Measurements from ENCODE around the gene ATP2C2.

The ATP2C2 gene

DNA sequence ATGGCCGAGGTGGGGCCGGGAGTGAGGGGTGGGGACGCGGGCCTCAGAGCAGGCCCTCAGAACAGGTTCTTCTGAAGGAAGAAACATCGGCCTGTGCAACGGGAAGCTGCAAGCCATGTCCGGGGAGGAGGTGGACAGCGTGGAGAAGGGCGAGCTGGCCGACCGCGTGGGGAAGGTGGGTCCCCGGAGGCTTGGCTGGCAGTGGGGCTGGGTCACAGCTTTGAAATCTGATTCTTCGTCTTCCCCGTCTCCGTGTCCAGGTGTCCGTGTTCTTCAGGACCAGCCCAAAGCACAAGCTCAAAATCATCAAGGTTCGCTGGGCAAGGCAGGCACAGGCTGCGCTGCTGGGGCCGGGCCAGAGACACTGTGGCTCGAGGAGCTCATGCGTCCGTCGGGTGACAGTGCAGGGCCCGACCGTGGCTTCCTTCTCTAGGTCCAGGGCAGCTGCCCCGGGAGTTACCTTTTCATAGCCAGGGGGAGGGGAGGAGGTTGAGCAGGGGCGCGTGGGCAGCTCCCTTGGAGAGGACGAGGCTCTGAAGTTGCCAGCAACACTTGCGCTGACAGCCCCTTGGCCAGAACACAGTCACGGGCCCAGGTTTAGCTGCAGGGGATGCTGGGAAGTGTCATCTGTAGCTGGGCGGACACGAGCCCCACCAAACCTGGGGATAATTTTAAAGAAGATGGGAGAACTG is 84.9 kb downstream of the ATP2C2 start:
- no peak for DNase-seq

DNA sequence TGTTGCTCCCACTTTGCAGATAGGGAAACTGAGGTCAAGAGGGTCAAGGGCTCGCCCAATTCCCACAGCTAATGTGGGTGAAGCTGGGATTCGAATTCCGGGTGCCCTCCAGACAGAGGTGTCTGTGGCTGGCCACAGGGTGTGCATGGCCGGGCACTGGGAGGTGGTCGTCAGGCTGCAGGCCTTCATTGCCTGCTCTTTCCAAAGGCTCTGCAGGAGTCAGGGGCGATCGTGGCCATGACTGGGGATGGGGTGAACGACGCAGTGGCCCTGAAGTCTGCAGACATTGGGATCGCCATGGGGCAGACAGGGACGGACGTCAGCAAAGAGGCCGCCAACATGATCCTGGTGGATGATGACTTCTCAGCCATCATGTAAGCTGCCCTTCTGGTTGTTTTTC is 86.3 kb downstream of the ATP2C2 start:
- no peak for DNase-seq

GRCh38 chr16:84455031-84455430 is 86.7 kb downstream of the ATP2C2 start:
- no peak for DNase-seq

- DNase-seq = no peak
These were observed 90.5 kb downstream of the ATP2C2 start for GRCh38 chr16:84458606-84459532.

DNA sequence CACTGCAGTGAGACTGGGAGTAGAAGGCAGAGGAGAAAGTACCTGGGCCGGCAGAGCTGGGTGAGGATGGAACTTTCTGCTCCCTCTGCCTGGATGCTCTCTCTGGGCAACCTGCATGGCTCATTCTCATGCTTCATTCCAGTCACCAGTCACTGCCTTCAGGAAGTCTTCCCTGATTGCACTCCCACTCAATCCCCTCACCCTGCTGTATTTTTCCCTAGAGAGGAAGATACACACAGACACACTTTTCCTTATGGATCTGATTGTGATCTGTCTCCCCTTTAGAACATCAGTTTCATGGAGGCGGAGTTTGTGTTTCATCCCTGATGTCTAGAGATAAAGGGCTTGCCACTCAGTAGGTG is 91.2 kb downstream of the ATP2C2 start:
- no peak for DNase-seq

- DNase-seq = no peak
These were observed 91.6 kb downstream of the ATP2C2 start for GRCh38 chr16:84459941-84460405.

DNA sequence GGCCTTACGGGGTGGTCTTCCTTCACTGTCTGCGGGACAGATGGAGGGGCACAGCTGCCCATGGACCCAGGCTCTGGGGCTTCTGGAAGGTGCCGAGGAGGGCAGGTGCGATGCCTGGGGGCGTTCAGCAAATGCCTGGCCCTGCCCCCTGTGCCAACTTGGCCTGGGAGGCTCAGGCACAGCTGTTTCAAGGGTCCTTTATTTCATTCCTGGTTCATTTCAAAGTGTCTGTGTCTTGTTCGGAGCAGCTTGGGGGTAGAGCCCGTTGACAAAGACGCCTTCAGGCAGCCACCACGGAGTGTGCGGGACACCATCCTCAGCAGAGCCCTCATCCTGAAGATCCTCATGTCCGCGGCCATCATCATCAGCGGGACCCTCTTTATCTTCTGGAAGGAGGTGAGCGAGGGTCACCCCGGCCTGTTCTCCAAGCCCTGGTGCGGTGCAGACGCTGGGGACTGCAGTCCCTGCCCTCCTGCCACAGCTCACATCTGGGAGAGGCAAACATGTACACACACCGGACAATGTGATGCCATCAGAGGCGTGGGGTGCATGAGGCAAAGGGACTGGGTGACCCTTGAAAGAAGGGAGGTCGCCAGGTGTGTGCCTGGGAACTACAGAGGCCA is 92.2 kb downstream of the ATP2C2 start:
- no peak for DNase-seq

- no peak for DNase-seq
These were observed 92.7 kb downstream of the ATP2C2 start for GRCh38 chr16:84461029-84461412.

GRCh38 chr16:84461413-84462295 is 93.3 kb downstream of the ATP2C2 start:
- no peak for DNase-seq

DNA sequence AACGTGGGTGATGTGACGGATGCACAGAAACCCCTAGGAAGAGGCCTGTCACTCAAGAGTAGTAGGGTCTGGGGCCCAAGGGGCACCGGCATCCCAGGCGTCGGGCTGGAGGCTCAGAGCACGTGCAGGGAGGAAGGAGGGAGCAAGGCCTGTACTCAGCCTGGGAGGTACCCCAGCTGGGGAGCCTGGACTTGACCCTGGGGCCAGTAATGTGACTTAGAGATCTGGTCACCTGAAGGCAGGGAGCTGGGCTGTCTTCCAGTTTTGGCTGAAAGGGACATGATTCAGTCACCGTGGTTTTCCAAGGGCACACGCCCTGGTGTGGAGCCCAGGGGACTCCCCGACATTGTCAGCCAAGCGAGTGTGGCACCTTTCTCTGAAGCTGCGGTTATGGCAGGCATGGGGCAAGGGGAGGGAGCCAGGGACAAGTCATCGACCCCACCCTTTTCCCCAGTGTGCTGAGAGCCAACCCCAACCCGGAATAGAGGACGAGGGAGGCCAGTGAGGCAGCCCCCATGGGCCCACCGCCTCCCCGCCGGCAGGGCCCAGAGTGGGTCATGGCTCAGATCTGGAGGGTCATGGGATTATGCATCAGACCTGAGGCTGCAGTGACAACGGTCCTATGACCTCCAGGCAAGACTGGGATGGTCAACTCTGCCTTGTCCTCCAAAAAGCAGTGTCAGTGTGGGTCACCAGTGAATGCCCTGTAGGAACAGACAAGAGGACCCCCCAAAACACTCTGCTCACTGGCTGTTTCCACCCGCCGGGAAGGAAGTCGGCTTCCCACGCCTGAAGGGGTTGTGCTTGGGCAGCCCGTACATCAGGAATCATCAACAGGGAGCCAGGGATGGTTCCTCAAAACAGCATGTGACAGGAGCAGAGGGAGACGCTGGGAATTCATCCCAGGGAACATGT is 94.2 kb downstream of the ATP2C2 start:
- no peak for DNase-seq

DNA sequence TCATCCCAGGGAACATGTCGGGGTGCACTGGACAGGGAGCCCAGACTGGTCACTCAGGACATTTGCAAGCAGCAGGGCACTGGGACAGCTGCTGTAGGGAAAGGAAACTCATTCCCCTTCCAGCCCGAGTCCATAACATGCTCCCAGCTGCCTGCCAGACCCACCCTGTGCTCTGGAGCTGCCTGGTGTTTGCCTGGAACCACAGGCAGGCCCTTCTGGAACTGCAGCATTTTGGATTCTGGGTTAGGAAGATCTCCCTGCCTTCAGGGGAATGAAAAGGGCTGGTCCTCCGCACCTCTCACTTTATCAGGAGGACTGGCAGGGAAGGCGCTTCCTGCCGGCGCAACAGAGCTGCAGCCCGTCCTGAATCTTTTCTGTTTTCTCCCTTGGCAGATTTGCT is 94.9 kb downstream of the ATP2C2 start:
- DNase-seq = no peak

DNA sequence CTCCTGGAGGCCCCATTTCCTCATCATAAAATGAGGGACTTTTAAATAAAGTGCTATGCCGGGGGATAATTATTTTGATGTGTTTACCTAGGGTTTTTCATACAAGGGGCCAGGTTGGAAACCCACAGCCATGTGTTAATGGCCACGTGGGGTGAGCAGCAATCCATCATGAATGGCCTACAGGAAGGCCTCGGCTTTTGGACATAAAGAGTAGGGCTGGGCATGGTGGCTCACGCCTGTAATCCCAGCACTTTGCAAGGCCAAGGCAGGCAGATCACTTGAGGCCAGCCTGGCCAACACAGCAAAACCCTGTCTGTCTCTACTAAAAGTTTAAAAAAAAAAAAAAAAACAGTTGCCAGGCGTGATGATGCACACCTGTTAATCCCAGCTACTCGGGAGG is 95.8 kb downstream of the ATP2C2 start:
- DNase-seq = no peak

DNA sequence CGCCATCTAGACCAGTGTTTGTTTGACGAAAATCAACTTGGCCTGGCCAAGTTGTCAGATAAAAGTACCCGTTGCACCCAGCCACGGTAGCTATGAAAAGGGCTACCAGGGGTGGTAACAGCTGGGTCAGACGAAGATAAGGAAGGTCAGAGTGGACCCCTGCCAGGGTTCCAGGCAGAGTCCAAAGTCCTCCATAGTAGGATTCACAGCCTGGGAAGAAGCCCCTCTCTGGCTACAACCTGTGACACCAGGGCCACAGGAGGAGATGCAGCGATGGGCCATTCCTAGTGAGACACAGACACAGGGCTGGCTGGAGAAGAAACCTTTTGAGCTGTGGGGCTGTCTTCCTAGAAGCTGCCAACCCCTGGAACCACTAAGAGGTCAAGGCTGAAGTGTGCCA is 96.8 kb downstream of the ATP2C2 start:
- DNase-seq = no peak

- DNase-seq = no peak
These were observed 98.4 kb downstream of the ATP2C2 start for GRCh38 chr16:84466692-84467091.

DNA sequence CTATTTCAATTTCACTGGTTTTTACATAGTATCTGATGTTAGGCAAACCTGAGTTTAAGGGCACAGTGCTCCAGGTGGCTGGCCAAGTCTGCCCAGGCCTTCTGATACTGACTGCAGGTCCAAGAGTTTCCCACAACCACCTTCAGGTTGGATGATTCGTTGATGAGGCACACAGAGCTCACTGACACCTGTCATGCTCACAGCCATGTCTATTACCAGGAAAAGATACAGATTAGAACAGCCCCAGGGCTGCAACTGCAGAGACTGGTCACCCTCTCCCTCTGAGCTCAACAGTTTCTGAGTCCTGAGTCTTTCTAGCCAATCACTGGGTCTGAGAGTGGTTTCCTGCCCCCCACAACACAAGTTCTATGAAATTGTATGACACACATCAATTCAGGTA is 98.9 kb downstream of the ATP2C2 start:
- no peak for DNase-seq

- DNase-seq = no peak
These were observed 99.4 kb downstream of the ATP2C2 start for GRCh38 chr16:84467709-84468108.

GRCh38 chr16:84471316-84471715 is 103.0 kb downstream of the ATP2C2 start:
- no peak for DNase-seq

DNA sequence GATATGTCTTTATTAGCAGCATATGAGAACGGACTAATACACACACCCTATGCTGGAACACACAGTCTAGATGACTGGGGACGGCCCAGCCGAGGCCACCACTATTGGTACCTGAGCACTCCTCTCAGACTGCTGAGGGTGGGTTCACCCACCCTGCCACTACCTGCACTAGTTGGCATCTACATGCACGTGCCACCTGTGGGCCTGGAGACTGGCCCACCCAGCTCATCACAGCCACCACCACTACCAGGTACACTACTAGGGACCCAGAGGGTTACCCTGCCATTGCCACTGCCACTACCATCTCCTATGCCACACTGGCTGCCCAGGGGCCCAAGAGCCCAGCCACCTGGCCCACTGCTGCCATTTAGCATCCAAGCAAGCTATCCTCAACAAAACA is 103.6 kb downstream of the ATP2C2 start:
- no peak for DNase-seq

GRCh38 chr16:84475643-84476240 is 107.4 kb downstream of the ATP2C2 start:
- no peak for DNase-seq

DNA sequence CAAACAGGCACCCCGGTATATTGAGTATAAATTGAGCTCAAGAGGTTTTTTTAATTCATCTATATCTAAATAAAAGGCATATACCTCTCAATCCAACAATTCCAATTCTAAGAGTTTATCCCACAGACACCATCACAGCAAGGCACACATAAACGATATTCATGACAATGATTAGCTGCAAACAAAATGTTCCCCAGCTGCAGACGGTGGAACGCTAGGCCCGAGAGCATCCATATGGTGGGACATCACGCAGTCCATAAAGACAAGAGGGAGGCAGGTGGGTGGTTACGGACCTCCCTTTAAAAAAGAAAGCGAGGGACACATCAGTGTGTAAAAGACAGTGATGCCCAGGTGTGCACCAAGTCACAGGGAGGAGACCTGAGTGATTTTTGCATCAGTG is 108.1 kb downstream of the ATP2C2 start:
- DNase-seq = no peak

GRCh38 chr16:84477661-84478060 is 109.3 kb downstream of the ATP2C2 start:
- DNase-seq = no peak

Data from hippocampal formation (tissue), 2 donors.